Purkinje cell (primary cell): ENCODE measurements around the gene MSL1. TPM values are rescaled to one million over a fixed set of nuclear protein-coding genes. Genes with fewer than 3 reads are reported as not detected.

Experiments
- polyA plus RNA-seq: library from polyadenylated mRNA; unstranded; fragments of >200 nt; fragmentation: Nextera tagmentation; gene quantifications from 2 replicates; pipeline ENCODE4 v1.2.1, GENCODE V29; 2014

Gene MSL1, protein sequence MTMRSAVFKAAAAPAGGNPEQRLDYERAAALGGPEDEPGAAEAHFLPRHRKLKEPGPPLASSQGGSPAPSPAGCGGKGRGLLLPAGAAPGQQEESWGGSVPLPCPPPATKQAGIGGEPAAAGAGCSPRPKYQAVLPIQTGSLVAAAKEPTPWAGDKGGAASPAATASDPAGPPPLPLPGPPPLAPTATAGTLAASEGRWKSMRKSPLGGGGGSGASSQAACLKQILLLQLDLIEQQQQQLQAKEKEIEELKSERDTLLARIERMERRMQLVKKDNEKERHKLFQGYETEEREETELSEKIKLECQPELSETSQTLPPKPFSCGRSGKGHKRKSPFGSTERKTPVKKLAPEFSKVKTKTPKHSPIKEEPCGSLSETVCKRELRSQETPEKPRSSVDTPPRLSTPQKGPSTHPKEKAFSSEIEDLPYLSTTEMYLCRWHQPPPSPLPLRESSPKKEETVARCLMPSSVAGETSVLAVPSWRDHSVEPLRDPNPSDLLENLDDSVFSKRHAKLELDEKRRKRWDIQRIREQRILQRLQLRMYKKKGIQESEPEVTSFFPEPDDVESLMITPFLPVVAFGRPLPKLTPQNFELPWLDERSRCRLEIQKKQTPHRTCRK
- 14.9 and 15.2 TPM in 2 replicates for polyA plus RNA-seq

GRCh38 chr17:40121181-40122135, at the start of gene MSL1:
MSL1 (plus strand) TSS chr17:40121971; CDS start chr17:40122613, 642 bp downstream.

GRCh38 chr17:40100419-40100668, 21.4 kb upstream of the MSL1 start, which contains the start of gene NR1D1:
NR1D1 (minus strand) TSS chr17:40100589; CDS start chr17:40100094, 495 bp downstream.

GRCh38 chr17:40177275-40177874, 55.6 kb downstream of the MSL1 start, which contains the start of gene RAPGEFL1:
RAPGEFL1 (plus strand) TSS chr17:40177470; CDS start chr17:40177862, 392 bp downstream.

Other genes with a start within 250 kb of the MSL1 start
- 2.9 TPM in 1 of 2 replicates, not detected in the other for gene GSDMB, start 203.3 kb upstream of the MSL1 start, polyA plus RNA-seq
- gene ORMDL3, start 194.4 kb upstream of the MSL1 start, polyA plus RNA-seq = 32.9 and 42.7 TPM in 2 replicates
- not detected in 2 replicates for gene LRRC3C, start 194.2 kb upstream of the MSL1 start, polyA plus RNA-seq
- not detected in 2 replicates for gene GSDMA, start 159.0 kb upstream of the MSL1 start, polyA plus RNA-seq
- gene PSMD3, start 141.2 kb upstream of the MSL1 start, polyA plus RNA-seq = 4.0 and 6.0 TPM in 2 replicates
- not detected in 2 replicates for gene CSF3, start 106.5 kb upstream of the MSL1 start, polyA plus RNA-seq
- 6.3 and 10.1 TPM in 2 replicates for gene MED24, start 67.6 kb upstream of the MSL1 start, polyA plus RNA-seq
- 8.4 and 9.1 TPM in 2 replicates for gene THRA, start 59.0 kb upstream of the MSL1 start, polyA plus RNA-seq
- 5.1 and 10.0 TPM in 2 replicates for gene NR1D1, start 21.4 kb upstream of the MSL1 start, polyA plus RNA-seq
- gene CASC3, start 18.6 kb downstream of the MSL1 start, polyA plus RNA-seq = 9.1 and 16.2 TPM in 2 replicates
- 4.1 and 5.0 TPM in 2 replicates for gene RAPGEFL1, start 55.5 kb downstream of the MSL1 start, polyA plus RNA-seq
- 6.8 and 7.7 TPM in 2 replicates for gene WIPF2, start 97.3 kb downstream of the MSL1 start, polyA plus RNA-seq
- gene CDC6, start 165.9 kb downstream of the MSL1 start, polyA plus RNA-seq = not detected in 2 replicates
- gene RARA, start 187.2 kb downstream of the MSL1 start, polyA plus RNA-seq = 0.35 and 0.50 TPM in 2 replicates
- not detected in 2 replicates for gene GJD3, start 242.8 kb downstream of the MSL1 start, polyA plus RNA-seq